GM12878 (cell line): ENCODE data around the gene TMEM25. TPM values are rescaled to one million over a fixed set of nuclear protein-coding genes. Genes with fewer than 3 reads are reported as not detected.
A peak's percentile ranks its signal among the peaks of the same experiment; 100 is the strongest.

ENCODE experiments used
- ATAC-seq: fragments of 200-7000 bp; cut with Tn5 transposase; 3 replicates; pipeline ENCODE4 v1.9.1; 2020; ENCODE audit warnings: mild to moderate bottlenecking, moderate library complexity
- BruUV-seq: library from RNA; stranded (reverse); fragments of 400-500 nt; replicated peaks from 2 replicates; lab custom pipeline; 2021; lab: Mats Ljungman, UMichigan
- CTCF ChIA-PET: fragments of 300-600 bp; sonication (Branson Sonifier 250); formaldehyde crosslinking; extraction: SDS; loops from one replicate; lab custom pipeline; 2021; ENCODE audit warnings: inconsistent platforms; lab: Yijun Ruan, JAX
- POLR2A ChIA-PET: fragments of 350-600 bp; formaldehyde crosslinking; extraction: SDS; loops from one replicate; lab custom pipeline; 2021; ENCODE audit warnings: inconsistent platforms; lab: Charles Lee
- RAD21 ChIA-PET: fragments of 300-600 bp; sonication (Branson Sonifier 250); formaldehyde crosslinking; loops from one replicate; lab custom pipeline; 2023; ENCODE audit warnings: antibody characterized with exemption; ENCODE audit not compliant: unreplicated experiment; lab: Charles Lee
- SMC1A ChIA-PET: fragments of 300-600 bp; sonication (Branson Sonifier 250); formaldehyde crosslinking; loops from one replicate; lab custom pipeline; 2023; ENCODE audit not compliant: unreplicated experiment, uncharacterized antibody; lab: Charles Lee
- DNase-seq: peaks from one replicate; pipeline ENCODE4 v3.0.0-alpha.2; 2011; ENCODE audit warnings: low read depth, low spot score
- FAIRE-seq: peaks from 3 replicates; lab custom pipeline; 2011; peaks lifted over from hg19 to GRCh38; lab: Jason Lieb, UNC
- H2AFZ ChIP-seq: 2 replicates; pipeline ENCODE4 v1.6.0; 2011; ENCODE audit warnings: low read depth, low read length, control low read depth; ENCODE audit not compliant: control insufficient read depth
- H3K27ac ChIP-seq: 2 replicates; pipeline ENCODE4 v1.5.1; 2011; ENCODE audit warnings: control low read depth; ENCODE audit not compliant: control insufficient read depth, insufficient read depth
- H3K27me3 ChIP-seq, 2 experiments: replicated peaks in 1 of 2; 2 replicates each; pipeline versions ENCODE4 v1.6.0 to v1.6.1; 2011; ENCODE audit warnings: low read length in 1 of 2; ENCODE audit not compliant: control insufficient read depth in 2 of 2, insufficient read depth in 2 of 2
- H3K36me3 ChIP-seq, 2 experiments: 2 replicates each; pipeline ENCODE4 v1.5.1; 2011; ENCODE audit warnings: low read length in 1 of 2; ENCODE audit not compliant: control insufficient read depth in 2 of 2, insufficient read depth in 2 of 2
- H3K4me1 ChIP-seq: 2 replicates; pipeline ENCODE4 v1.6.1; 2011; ENCODE audit warnings: mild to moderate bottlenecking, low read length, moderate library complexity, mixed read lengths; ENCODE audit not compliant: control insufficient read depth, insufficient read depth
- H3K4me2 ChIP-seq: 2 replicates; pipeline ENCODE4 v1.6.0; 2011; ENCODE audit warnings: control low read depth; ENCODE audit not compliant: control insufficient read depth, insufficient read depth
- H3K4me3 ChIP-seq: fragments of 200-600 bp; sonication (generic); 2 replicates; pipeline ENCODE4 v1.5.1; 2016
- H3K79me2 ChIP-seq: 2 replicates; pipeline ENCODE4 v1.6.0; 2011; ENCODE audit warnings: low read length; ENCODE audit not compliant: control insufficient read depth, insufficient read depth
- H3K9ac ChIP-seq: 2 replicates; pipeline ENCODE4 v1.8.0; 2011; ENCODE audit warnings: low read length, control low read depth, mixed read lengths; ENCODE audit not compliant: control insufficient read depth, insufficient read depth
- H3K9me3 ChIP-seq: replicated peaks from 3 replicates; pipeline ENCODE4 v1.5.1; 2011; ENCODE audit warnings: mild to moderate bottlenecking, low read length; ENCODE audit not compliant: control insufficient read depth, insufficient read depth
- H4K20me1 ChIP-seq: 2 replicates; pipeline ENCODE4 v1.6.0; 2011; ENCODE audit not compliant: control insufficient read depth, insufficient read depth
- CTCF ChIP-seq, 3 experiments: IDR thresholded peaks in 2 of 3; conservative IDR thresholded peaks in 1 of 3; 2 replicates each; pipeline ENCODE4 v1.5.1; 2011; ENCODE audit warnings: low read depth in 3 of 3, low read length in 3 of 3, mild to moderate bottlenecking in 3 of 3, control low read depth in 2 of 3, moderate library complexity in 2 of 3, inconsistent platforms in 1 of 3, mixed read lengths in 1 of 3; ENCODE audit not compliant: control insufficient read depth in 2 of 3, insufficient read depth in 1 of 3; ENCODE audit errors: extremely low read depth in 1 of 3
- GABPA ChIP-seq: IDR thresholded peaks from 2 replicates; pipeline ENCODE4 v1.6.1; 2014; ENCODE audit warnings: antibody characterized with exemption, low read depth, mild to moderate bottlenecking, inconsistent platforms
- MXI1 ChIP-seq: fragments of 150-350 bp; IDR thresholded peaks from 2 replicates; pipeline ENCODE4 v1.6.1; 2011; ENCODE audit warnings: low read depth, mild to moderate bottlenecking, inconsistent platforms, low read length, improper control_type of control experiment
- PKNOX1 ChIP-seq: fragments of 450-650 bp; IDR thresholded peaks from 2 replicates; pipeline ENCODE4 v1.6.1; 2016; ENCODE audit warnings: mild to moderate bottlenecking
- WGBS: methylation state at CpG from one replicate; pipeline ENCODE4 v1.1.6; 2016; ENCODE audit warnings: low lambda C conversion rate; ENCODE audit not compliant: insufficient replicate concordance, insufficient coverage; ENCODE audit errors: missing lambda C conversion rate; 5-methylcytosine and 5-hydroxymethylcytosine counted together
- in situ Hi-C: fragments of 300-500 bp; cut with MboI; formaldehyde crosslinking; loops from 9 replicates; pipeline ENCODE4 v1.14.3; 2018; ENCODE audit warnings: mixed read lengths
- intact Hi-C: fragments of 100-400 bp; cut with micrococcal nuclease; formaldehyde crosslinking; loops from one replicate; pipeline ENCODE4 v1.14.2; 2022; ENCODE audit not compliant: unreplicated experiment
- polyA plus RNA-seq, 11 experiments: library from polyadenylated mRNA; depleted of rRNA in 4 of 11; unstranded in 6 of 11; stranded (reverse) in 5 of 11; fragments of >200 nt; fragmentation: Nextera tagmentation in 4 of 11; fragmentation: Illumina TruSeq in 1 of 11; extraction: Ambion mirVana in 4 of 11; extraction: Trizol in 1 of 11; gene quantifications; 1 replicate in 1 of 11; 2 replicates in 10 of 11; pipeline versions ENCODE4 v1.2.1 to v1.2.3, GENCODE V29; 2011 to 2016; ENCODE audit warnings: inconsistent platforms in 2 of 11, missing spikeins in 2 of 11, low read depth in 1 of 11
- total RNA-seq, 4 experiments: library from RNA; depleted of rRNA in 3 of 4; stranded (reverse); fragments of >200 nt in 3 of 4; fragmentation: Illumina TruSeq in 1 of 4; extraction: Trizol in 1 of 4; gene quantifications; 2 replicates each; pipeline versions ENCODE4 v1.2.1 to v1.2.3, GENCODE V29; 2013 to 2021

Gene TMEM25
- total and polyA plus RNA-seq, 10 of the 15 experiments (the other 5 are each of a cell fraction or from before 2014, with no cell fraction given) = 1.4 to 13.9 (median 7.8) TPM

GRCh38 chr11:118530180-118530682 is 761 bp upstream of the TMEM25 start (continued):
- TF ChIP-seq MXI1 = no peak

- ATAC-seq (peak; percentile 2; the same call in 2 of the 3 replicates), FAIRE-seq (no peak), DNase-seq (no peak)
- Histone ChIP-seq H3K9ac (no peak overlapping the region), H3K27ac (no peak overlapping the region), H3K27me3 (no peaks in the 10 kb centered on the region), H2AFZ (peak overlapping the region; percentile 92), H3K79me2 (no peaks in the 10 kb centered on the region), H3K9me3 (no peaks in the 10 kb centered on the region), H3K4me1 (0 out of 2 replicates have a peak, but pooled peaks cover 3% of the 10 kb centered on the region), H3K36me3 (0 out of 4 replicates have a peak, but pooled peaks cover 0 to 3% of the 10 kb centered on the region in 2 experiments), H4K20me1 (no peaks in the 10 kb centered on the region; the same call in 1 of the 2 replicates)
- in situ Hi-C loops (no loop called here), intact Hi-C loops (loop anchor here (5.0 kb wide), 1 partner anchor 36 kb away; the partner anchor contains the start of gene IFT46)
- ChIA-PET RAD21 (no interaction called here), SMC1A (no interaction called here), POLR2A (interaction anchor here (0.6 kb wide), 1 partner anchor 509 kb away, joined by 3 read pairs; no protein-coding TSS in a partner anchor), CTCF (no interaction called here)
- no TSS peak for BruUV-seq
- 28% methylated on average over 12 of the region's 12 CpGs for WGBS
- TF ChIP-seq PKNOX1 (no peak), GABPA (no peak), CTCF (IDR thresholded peaks at IDR 0.05 in 2 of 3, conservative IDR thresholded peaks at IDR 0.05 in 1 of 3; ENCODE audit: control insufficient read depth in 2 of 3, extremely low read depth in 1 of 3, insufficient read depth in 1 of 3, low read depth in 3 of 3, low read length in 3 of 3) (no peak)
- TF ChIP-seq, all 136 proteins: peak for 0
- peak overlapping the region; percentile 95 for H3K4me2 ChIP-seq
- H3K4me3 ChIP-seq = peak overlapping the region; percentile 86
Measured at GRCh38 chr11:118531597-118532084, 649 bp downstream of the TMEM25 start.
